Activated CD4-positive, alpha-beta T cell treated with anti-CD3 and anti-CD28 coated beads for 36 hours (primary cell): ENCODE measurements around the gene GDAP1L1. TPM values are rescaled to one million over a fixed set of nuclear protein-coding genes. Genes with fewer than 3 reads are reported as not detected.
A peak's percentile ranks its signal among the peaks of the same experiment; 100 is the strongest.

Experiments used
- ATAC-seq: fragments of 200-7000 bp; cut with Tn5 transposase; one replicate; pipeline ENCODE4 v1.10.0; 2021; ENCODE audit warnings: mild to moderate bottlenecking, moderate library complexity
- CTCF ChIA-PET: fragments of 350-600 bp; sonication (Branson Sonifier 250); formaldehyde crosslinking; loops from one replicate; lab custom pipeline; 2021; ENCODE audit warnings: antibody characterized with exemption; lab: Charles Lee
- POLR2A ChIA-PET: fragments of 350-600 bp; sonication (Branson Sonifier 250); formaldehyde crosslinking; loops from one replicate; lab custom pipeline; 2021; ENCODE audit warnings: antibody characterized with exemption, inconsistent platforms; lab: Charles Lee
- DNase-seq: peaks from one replicate; pipeline ENCODE4 v3.0.0-alpha.2; 2020
- H3K27ac Mint-ChIP-seq: one replicate; pipeline ENCODE4 v1.8.0; 2021; ENCODE audit warnings: mixed read lengths
- H3K27me3 Mint-ChIP-seq: one replicate; pipeline ENCODE4 v1.8.0; 2021; ENCODE audit warnings: mixed read lengths
- H3K36me3 Mint-ChIP-seq: one replicate; pipeline ENCODE4 v1.8.0; 2021; ENCODE audit warnings: low read depth, mixed read lengths
- H3K4me1 Mint-ChIP-seq: one replicate; pipeline ENCODE4 v1.8.0; 2021; ENCODE audit warnings: mixed read lengths
- H3K4me3 Mint-ChIP-seq: one replicate; pipeline ENCODE4 v1.8.0; 2021; ENCODE audit warnings: mild to moderate bottlenecking, moderate library complexity, mixed read lengths
- H3K9me3 Mint-ChIP-seq: one replicate; pipeline ENCODE4 v1.8.0; 2021; ENCODE audit warnings: low read depth, mixed read lengths
- intact Hi-C, 2 experiments: fragments of 100-400 bp; cut with DNase I in 1 of 2; cut with micrococcal nuclease in 1 of 2; formaldehyde crosslinking; loops; one replicate each; pipeline versions ENCODE4 v1.14.2 to v1.15.1; 2022 to 2024; cut with DNase I, micrococcal nuclease
- total RNA-seq, 2 experiments: library from RNA; stranded (reverse); gene quantifications; one replicate each; pipeline ENCODE4 v1.2.3, GENCODE V29; 2021

The GDAP1L1 gene
- total RNA-seq, result under 1 TPM; 0.74 to 0.89 TPM

DNA sequence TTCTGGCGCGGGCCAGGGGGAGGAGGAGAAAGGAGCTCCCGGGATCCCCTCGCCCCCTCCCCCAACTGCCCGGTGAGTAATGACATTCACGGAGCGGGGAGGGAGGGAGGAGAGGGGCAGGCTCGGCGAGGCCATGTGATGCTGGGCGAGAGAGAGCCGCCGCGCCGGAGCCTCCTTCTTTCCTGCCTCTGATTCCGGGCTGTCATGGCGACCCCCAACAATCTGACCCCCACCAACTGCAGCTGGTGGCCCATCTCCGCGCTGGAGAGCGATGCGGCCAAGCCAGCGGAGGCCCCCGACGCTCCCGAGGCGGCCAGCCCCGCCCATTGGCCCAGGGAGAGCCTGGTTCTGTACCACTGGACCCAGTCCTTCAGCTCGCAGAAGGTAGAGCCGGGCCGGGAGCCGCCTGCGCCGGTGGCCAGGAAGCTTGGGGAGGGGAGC lies at the start of gene GDAP1L1:
Gene GDAP1L1, plus strand, starts transcription at position 178 of the 441 bp plus-strand sequence. Its CDS starts 27 bp downstream, at position 205.
- POLR2A ChIA-PET, result no interaction called here
- no peak within 1 kb of the TSS for H3K4me3 Mint-ChIP-seq
- H3K9me3 Mint-ChIP-seq, result no peaks in the 10 kb centered on the region
- H3K4me1 Mint-ChIP-seq, result peaks cover 4% of the 10 kb centered on the region
- no peaks in the 10 kb centered on the region for H3K36me3 Mint-ChIP-seq
- intact Hi-C loops, result no loop called here
- peaks cover 10% of the 10 kb centered on the region for H3K27me3 Mint-ChIP-seq
- CTCF ChIA-PET, result interaction anchor here (0.5 to 2.9 kb wide), 5 partner anchors 23 to 438 kb away, joined by 3 to 12 read pairs (median 3); partner anchors contain the start of gene FITM2
- ATAC-seq, result no peak
- no peak for DNase-seq
- no peak within 1 kb of the TSS for H3K27ac Mint-ChIP-seq

DNA sequence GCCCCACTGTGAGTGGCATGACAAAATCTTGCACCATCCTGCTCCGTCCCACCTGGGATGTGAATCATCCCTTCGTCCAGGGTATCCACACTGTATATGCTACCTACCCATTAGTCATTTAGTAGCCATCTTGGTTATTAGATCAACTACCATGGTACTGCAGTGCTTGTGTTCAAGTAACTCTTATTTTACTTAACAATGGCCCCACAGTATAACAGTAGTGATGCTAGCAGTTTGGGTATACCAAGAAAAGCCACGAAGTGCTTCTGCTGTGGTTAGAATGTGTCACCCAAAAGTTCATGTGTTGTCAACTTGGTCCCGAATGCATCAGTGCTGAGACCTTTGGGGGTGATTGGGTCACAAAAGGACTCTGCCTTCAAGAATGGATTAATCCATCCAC lies 48.2 kb upstream of the GDAP1L1 start:
- CTCF ChIA-PET, result interaction anchor here (3.3 kb wide), 1 partner anchor 9 kb away, joined by 10 read pairs; no protein-coding TSS in a partner anchor
- POLR2A ChIA-PET, result no interaction called here
- peak; percentile 54 for DNase-seq
- peak; percentile 94 for ATAC-seq
- Mint-ChIP-seq H3K27ac (peak overlapping the region; percentile 85), H3K27me3 (no peaks in the 10 kb centered on the region), H3K4me3 (no peak overlapping the region), H3K4me1 (peaks cover 26% of the 10 kb centered on the region), H3K9me3 (no peaks in the 10 kb centered on the region), H3K36me3 (peaks cover 52% of the 10 kb centered on the region)
- intact Hi-C loops, result no loop called here

DNA sequence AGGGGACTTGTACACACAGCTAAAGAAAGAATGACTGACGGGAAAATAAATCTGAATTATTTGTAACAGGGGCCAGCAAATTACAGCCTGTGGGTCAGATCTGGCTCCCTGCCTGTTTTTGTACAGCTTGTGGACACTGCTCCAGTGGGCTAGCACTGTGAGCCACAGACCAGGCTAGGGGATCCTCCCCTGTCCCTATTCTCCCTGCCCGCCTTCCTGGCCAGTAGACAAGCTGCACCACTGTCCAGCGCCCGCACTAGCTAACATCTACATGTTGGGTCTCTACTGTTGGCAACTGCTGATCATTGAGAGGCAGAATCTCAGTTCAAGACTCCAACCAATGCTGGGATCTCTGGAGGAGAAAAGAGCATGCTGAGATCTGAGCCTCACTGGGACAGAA lies 47.2 kb upstream of the GDAP1L1 start:
- CTCF ChIA-PET, result interaction anchor here (0.5 to 3.3 kb wide), 4 partner anchors 9 to 91 kb away, joined by 3 to 10 read pairs (median 4); no protein-coding TSS in a partner anchor
- H3K36me3 Mint-ChIP-seq, result peaks cover 55% of the 10 kb centered on the region
- ATAC-seq (no peak), DNase-seq (no peak)
- peaks cover 31% of the 10 kb centered on the region for H3K4me1 Mint-ChIP-seq
- H3K27me3 Mint-ChIP-seq, result no peaks in the 10 kb centered on the region
- no peak overlapping the region for H3K4me3 Mint-ChIP-seq
- no peaks in the 10 kb centered on the region for H3K9me3 Mint-ChIP-seq
- intact Hi-C loops, result loop anchor here in 1 of 2 experiments (10.0 kb wide), 1 partner anchor 245 kb away; no protein-coding TSS in a partner anchor
- H3K27ac Mint-ChIP-seq, result peak overlapping the region; percentile 85
- POLR2A ChIA-PET, result no interaction called here

DNA sequence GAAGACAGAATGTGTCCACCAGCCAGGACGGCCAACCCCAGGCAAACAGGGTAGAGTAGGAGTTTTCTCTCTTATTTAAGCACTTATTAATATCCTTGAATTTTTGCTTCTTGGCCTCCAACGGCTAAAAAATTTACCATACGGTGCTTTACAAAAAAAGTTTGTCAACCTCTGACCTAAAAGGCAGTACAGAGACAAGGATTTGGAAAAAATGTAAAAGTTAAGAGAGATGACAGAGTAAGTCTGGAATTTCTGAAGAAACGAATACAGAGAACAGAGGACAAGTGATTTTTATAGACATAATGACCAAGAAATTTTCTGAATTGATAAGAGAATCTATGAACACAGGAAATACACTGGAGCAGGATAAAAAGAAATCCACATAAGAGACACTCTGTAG lies 46.7 kb upstream of the GDAP1L1 start:
- CTCF ChIA-PET, result interaction anchor here (0.5 to 3.3 kb wide), 4 partner anchors 9 to 92 kb away, joined by 3 to 10 read pairs (median 4); no protein-coding TSS in a partner anchor
- POLR2A ChIA-PET, result no interaction called here
- H3K4me3 Mint-ChIP-seq, result no peak overlapping the region
- H3K9me3 Mint-ChIP-seq, result no peaks in the 10 kb centered on the region
- ATAC-seq (no peak), DNase-seq (no peak)
- no peaks in the 10 kb centered on the region for H3K27me3 Mint-ChIP-seq
- H3K4me1 Mint-ChIP-seq, result peaks cover 31% of the 10 kb centered on the region
- peaks cover 57% of the 10 kb centered on the region for H3K36me3 Mint-ChIP-seq
- peak overlapping the region; percentile 7 for H3K27ac Mint-ChIP-seq
- intact Hi-C loops, result loop anchor here in 1 of 2 experiments (10.0 kb wide), 1 partner anchor 246 kb away; no protein-coding TSS in a partner anchor

DNA sequence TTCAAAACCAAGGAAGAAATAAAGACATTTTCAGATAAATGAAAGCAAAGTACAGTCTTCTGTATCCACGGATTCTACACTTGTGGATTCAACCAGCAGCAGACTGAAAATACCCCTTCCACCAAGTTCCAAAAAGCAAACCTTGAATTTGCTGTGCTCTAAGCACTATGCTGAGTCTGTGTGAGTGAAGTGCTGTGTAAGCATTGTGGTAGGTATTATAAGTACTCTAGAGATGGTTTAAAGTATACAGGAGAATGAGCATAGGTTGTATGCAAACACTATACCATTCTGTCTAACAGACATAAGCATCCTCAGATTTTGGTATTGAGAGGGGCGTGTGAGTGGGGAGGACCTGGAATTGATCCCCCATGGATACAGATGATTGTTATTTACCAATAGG lies 46.1 kb upstream of the GDAP1L1 start:
- Mint-ChIP-seq H3K4me1 (peaks cover 31% of the 10 kb centered on the region), H3K9me3 (no peaks in the 10 kb centered on the region), H3K36me3 (peaks cover 55% of the 10 kb centered on the region), H3K27ac (no peak overlapping the region), H3K27me3 (no peaks in the 10 kb centered on the region), H3K4me3 (no peak overlapping the region)
- POLR2A ChIA-PET, result no interaction called here
- DNase-seq, result no peak
- ATAC-seq, result no peak
- intact Hi-C loops, result loop anchor here in 1 of 2 experiments (10.0 kb wide), 1 partner anchor 246 kb away; no protein-coding TSS in a partner anchor
- CTCF ChIA-PET, result no interaction called here

DNA sequence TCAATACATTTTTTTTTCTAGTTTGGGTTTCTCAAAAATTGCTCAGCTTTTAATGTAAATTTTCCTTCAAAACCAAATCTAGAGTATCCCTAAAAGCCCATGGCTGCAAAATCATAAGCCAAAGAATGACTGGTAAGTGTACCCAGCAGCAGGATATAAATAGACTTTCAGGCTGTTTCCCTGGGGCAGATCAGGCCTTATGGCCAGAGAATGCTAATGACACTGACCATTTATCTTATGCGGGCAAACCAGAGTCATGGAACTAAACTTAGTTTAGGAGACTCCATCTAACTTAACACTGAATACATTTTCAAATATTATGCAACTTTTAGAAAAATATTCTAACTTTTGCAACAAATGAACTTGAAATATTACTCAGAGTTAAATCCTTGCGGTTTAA lies 43.9 kb upstream of the GDAP1L1 start:
- H3K36me3 Mint-ChIP-seq, result peaks cover 52% of the 10 kb centered on the region
- POLR2A ChIA-PET, result no interaction called here
- ATAC-seq, result no peak

GRCh38 chr20:44204156-44204831 lies 42.8 kb upstream of the GDAP1L1 start:
- CTCF ChIA-PET, result no interaction called here
- peak; percentile 57 for ATAC-seq
- H3K9me3 Mint-ChIP-seq, result no peaks in the 10 kb centered on the region
- intact Hi-C loops, result loop anchor here in 1 of 2 experiments (10.0 kb wide), 1 partner anchor 249 kb away; no protein-coding TSS in a partner anchor
- H3K27ac Mint-ChIP-seq, result peak overlapping the region; percentile 55
- no peak for DNase-seq
- POLR2A ChIA-PET, result no interaction called here
- H3K27me3 Mint-ChIP-seq, result no peaks in the 10 kb centered on the region
- no peak overlapping the region for H3K4me3 Mint-ChIP-seq
- H3K36me3 Mint-ChIP-seq, result peaks cover 45% of the 10 kb centered on the region
- H3K4me1 Mint-ChIP-seq, result peaks cover 50% of the 10 kb centered on the region

More for the DNA sequence above, 43.9 kb upstream of the GDAP1L1 start:
- intact Hi-C loops, result loop anchor here in 1 of 2 experiments (10.0 kb wide), 1 partner anchor 248 kb away; no protein-coding TSS in a partner anchor
- Mint-ChIP-seq H3K9me3 (no peaks in the 10 kb centered on the region), H3K4me1 (peaks cover 45% of the 10 kb centered on the region), H3K27ac (no peak overlapping the region), H3K27me3 (no peaks in the 10 kb centered on the region), H3K4me3 (no peak overlapping the region)
- DNase-seq, result no peak
- CTCF ChIA-PET, result interaction anchor here (1.1 kb wide), 1 partner anchor 13 kb away, joined by 3 read pairs; no protein-coding TSS in a partner anchor

GRCh38 chr20:44204832-44205215 lies 42.3 kb upstream of the GDAP1L1 start:
- Mint-ChIP-seq H3K27ac (no peak overlapping the region), H3K9me3 (no peaks in the 10 kb centered on the region), H3K4me1 (peaks cover 44% of the 10 kb centered on the region), H3K36me3 (peaks cover 40% of the 10 kb centered on the region), H3K4me3 (no peak overlapping the region), H3K27me3 (no peaks in the 10 kb centered on the region)
- CTCF ChIA-PET, result no interaction called here
- POLR2A ChIA-PET, result no interaction called here
- no peak for ATAC-seq
- DNase-seq, result no peak
- intact Hi-C loops, result loop anchor here in 1 of 2 experiments (10.0 kb wide), 1 partner anchor 250 kb away; no protein-coding TSS in a partner anchor

DNA sequence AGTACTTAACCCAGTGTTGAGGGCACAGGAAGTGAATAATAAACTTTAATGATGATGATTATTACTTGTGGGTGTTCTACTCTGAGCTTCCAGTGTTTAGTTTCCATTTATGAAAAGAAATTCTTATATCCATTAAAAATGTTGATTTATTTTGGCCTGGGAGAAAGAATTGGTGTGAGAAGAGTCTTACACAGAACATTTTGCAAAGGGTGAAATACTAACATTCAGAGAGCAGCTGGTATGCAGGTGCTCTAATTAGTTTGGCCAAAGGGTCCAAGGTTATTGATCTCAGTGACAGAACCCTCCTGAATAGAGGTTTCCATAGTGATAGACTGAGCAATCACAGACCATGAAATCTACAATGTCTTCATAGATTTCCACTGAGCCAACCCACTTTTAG lies 41.0 kb upstream of the GDAP1L1 start:
- POLR2A ChIA-PET, result interaction anchor here (0.5 kb wide), 1 partner anchor 537 kb away, joined by 3 read pairs; no protein-coding TSS in a partner anchor
- H3K4me1 Mint-ChIP-seq, result peaks cover 41% of the 10 kb centered on the region
- no peaks in the 10 kb centered on the region for H3K9me3 Mint-ChIP-seq
- no peaks in the 10 kb centered on the region for H3K27me3 Mint-ChIP-seq
- peaks cover 32% of the 10 kb centered on the region for H3K36me3 Mint-ChIP-seq
- intact Hi-C loops, result loop anchor here in 1 of 2 experiments (10.0 kb wide), 1 partner anchor 251 kb away; no protein-coding TSS in a partner anchor
- H3K4me3 Mint-ChIP-seq, result no peak overlapping the region
- ATAC-seq, result no peak
- DNase-seq, result no peak
- CTCF ChIA-PET, result interaction anchor here (0.6 kb wide), 1 partner anchor 221 kb away, joined by 3 read pairs; no protein-coding TSS in a partner anchor
- H3K27ac Mint-ChIP-seq, result no peak overlapping the region

GRCh38 chr20:44207126-44207723 lies 39.9 kb upstream of the GDAP1L1 start:
- Mint-ChIP-seq H3K4me3 (peak overlapping the region; percentile 28), H3K27ac (peak overlapping the region; percentile 47), H3K27me3 (no peaks in the 10 kb centered on the region), H3K4me1 (peaks cover 47% of the 10 kb centered on the region), H3K36me3 (peaks cover 25% of the 10 kb centered on the region), H3K9me3 (no peaks in the 10 kb centered on the region)
- DNase-seq (no peak), ATAC-seq (no peak)
- POLR2A ChIA-PET, result no interaction called here
- CTCF ChIA-PET, result interaction anchor here (1.3 to 2.2 kb wide), 2 partner anchors 10 to 17 kb away, joined by 4 to 9 read pairs; no protein-coding TSS in a partner anchor
- intact Hi-C loops, result loop anchor here in 1 of 2 experiments (10.0 kb wide), 1 partner anchor 252 kb away; no protein-coding TSS in a partner anchor

GRCh38 chr20:44208165-44208564 lies 38.9 kb upstream of the GDAP1L1 start:
- intact Hi-C loops, result loop anchor here in 1 of 2 experiments (10.0 kb wide), 1 partner anchor 253 kb away; no protein-coding TSS in a partner anchor
- ChIA-PET POLR2A (no interaction called here), CTCF (interaction anchor here (0.7 to 2.2 kb wide), 5 partner anchors 9 to 176 kb away, joined by 3 to 9 read pairs (median 3); no protein-coding TSS in a partner anchor)
- H3K9me3 Mint-ChIP-seq, result no peaks in the 10 kb centered on the region
- peak overlapping the region; percentile 94 for H3K4me3 Mint-ChIP-seq
- DNase-seq, result no peak
- peaks cover 21% of the 10 kb centered on the region for H3K36me3 Mint-ChIP-seq
- no peaks in the 10 kb centered on the region for H3K27me3 Mint-ChIP-seq
- ATAC-seq, result no peak
- H3K27ac Mint-ChIP-seq, result peak overlapping the region; percentile 37
- H3K4me1 Mint-ChIP-seq, result peaks cover 50% of the 10 kb centered on the region
